HFFc6 (cell line): ENCODE data around the gene CHD1. TPM values are rescaled to one million over a fixed set of nuclear protein-coding genes. Genes with fewer than 3 reads are reported as not detected.

Experiments
- DNase-seq: peaks from one replicate; pipeline ENCODE4 v3.0.0-alpha.2; 2018
- H3K27ac Mint-ChIP-seq: 2 replicates; pipeline ENCODE4 v1.8.0; 2020; ENCODE audit warnings: mild to moderate bottlenecking, mixed read lengths
- H3K27me3 Mint-ChIP-seq: 2 replicates; pipeline ENCODE4 v1.8.0; 2021; ENCODE audit warnings: mild to moderate bottlenecking, moderate library complexity, mixed read lengths; ENCODE audit not compliant: insufficient read depth
- H3K36me3 Mint-ChIP-seq: 2 replicates; pipeline ENCODE4 v1.8.0; 2021; ENCODE audit warnings: low read depth, mixed read lengths
- H3K4me1 Mint-ChIP-seq: 2 replicates; pipeline ENCODE4 v1.8.0; 2020; ENCODE audit warnings: low read depth, mixed read lengths
- H3K4me3 Mint-ChIP-seq: 2 replicates; pipeline ENCODE4 v1.8.0; 2020; ENCODE audit warnings: mild to moderate bottlenecking, moderate library complexity, mixed read lengths
- H3K9me3 Mint-ChIP-seq: 2 replicates; pipeline ENCODE4 v1.8.0; 2020; ENCODE audit warnings: mild to moderate bottlenecking, mixed read lengths
- CTCF ChIP-seq: fragments of 200-600 bp; sonication (generic); IDR thresholded peaks from 2 replicates; pipeline ENCODE4 v1.5.0; 2021; ENCODE audit warnings: antibody characterized with exemption, mild to moderate bottlenecking
- total RNA-seq, 6 experiments: library from RNA; stranded (reverse); fragmentation: NEBNext Ultra II Directional; extraction: Animal tissue kit (Norgen Biotek cat#: 25700); gene quantifications; 2 replicates in 1 of 6; 3 replicates in 5 of 6; pipeline ENCODE4 v1.2.3, GENCODE V29; 2021

CHD1 gene
- total RNA-seq, 6 experiments from 2014 or later: 18.1 to 25.0 (median 20.8) TPM

- H3K4me3 Mint-ChIP-seq: no peak overlapping the region
- H3K27ac Mint-ChIP-seq: no peak overlapping the region
- no peaks in the 10 kb centered on the region for H3K27me3 Mint-ChIP-seq
- TF ChIP-seq CTCF: no peak
- DNase-seq: no peak
- H3K4me1 Mint-ChIP-seq: no peaks in the 10 kb centered on the region
- H3K9me3 Mint-ChIP-seq: no peaks in the 10 kb centered on the region
- peaks cover 6% of the 10 kb centered on the region; the same call in 1 of the 2 replicates for H3K36me3 Mint-ChIP-seq
Measured at GRCh38 chr5:98891591-98891990, 37.2 kb downstream of the CHD1 start.

GRCh38 chr5:98880598-98880997 lies 48.2 kb downstream of the CHD1 start:
- H3K36me3 Mint-ChIP-seq: peaks cover 31% of the 10 kb centered on the region
- H3K4me3 Mint-ChIP-seq: no peak overlapping the region
- no peaks in the 10 kb centered on the region for H3K4me1 Mint-ChIP-seq
- H3K27ac Mint-ChIP-seq: no peak overlapping the region
- H3K27me3 Mint-ChIP-seq: peaks cover 4% of the 10 kb centered on the region; the same call in 1 of the 2 replicates
- no peak for DNase-seq
- no peaks in the 10 kb centered on the region for H3K9me3 Mint-ChIP-seq
- TF ChIP-seq CTCF: no peak

- peaks cover 31% of the 10 kb centered on the region for H3K36me3 Mint-ChIP-seq
- DNase-seq: no peak
- no peak for TF ChIP-seq CTCF
- no peaks in the 10 kb centered on the region for H3K9me3 Mint-ChIP-seq
- H3K27me3 Mint-ChIP-seq: peaks cover 4% of the 10 kb centered on the region; the same call in 1 of the 2 replicates
- no peak overlapping the region for H3K27ac Mint-ChIP-seq
- H3K4me3 Mint-ChIP-seq: no peak overlapping the region
- no peaks in the 10 kb centered on the region for H3K4me1 Mint-ChIP-seq
Measured at GRCh38 chr5:98880151-98880550, 48.7 kb downstream of the CHD1 start.

GRCh38 chr5:98877600-98877999 lies 51.2 kb downstream of the CHD1 start:
- no peak for DNase-seq
- Mint-ChIP-seq H3K27me3 (no peaks in the 10 kb centered on the region), H3K4me3 (no peak overlapping the region), H3K27ac (no peak overlapping the region), H3K36me3 (peaks cover 30% of the 10 kb centered on the region), H3K4me1 (peaks cover 4% of the 10 kb centered on the region), H3K9me3 (no peaks in the 10 kb centered on the region)
- no peak for TF ChIP-seq CTCF

- Mint-ChIP-seq H3K4me1 (peaks cover 6% of the 10 kb centered on the region), H3K27me3 (no peaks in the 10 kb centered on the region), H3K27ac (peak overlapping the region; percentile 48; the same call in 1 of the 2 replicates), H3K4me3 (no peak overlapping the region), H3K36me3 (peaks cover 29% of the 10 kb centered on the region), H3K9me3 (no peaks in the 10 kb centered on the region)
- no peak for TF ChIP-seq CTCF
- DNase-seq: peak; percentile 20
Measured at GRCh38 chr5:98872674-98873073, 56.1 kb downstream of the CHD1 start.

GRCh38 chr5:98865690-98866089 lies 63.1 kb downstream of the CHD1 start:
- TF ChIP-seq CTCF: no peak
- Mint-ChIP-seq H3K27me3 (0 out of 2 replicates have a peak, but pooled peaks cover 1% of the 10 kb centered on the region), H3K36me3 (peaks cover 28% of the 10 kb centered on the region), H3K4me3 (no peak overlapping the region), H3K9me3 (no peaks in the 10 kb centered on the region), H3K4me1 (no peaks in the 10 kb centered on the region; the same call in 1 of the 2 replicates), H3K27ac (no peak overlapping the region)
- no peak for DNase-seq
